ENCODE measurements around the gene RASGRF2.

Gene RASGRF2

GRCh38 chr5:80962630-80963520 is 2.7 kb downstream of the RASGRF2 start:
- no peak for DNase-seq (ENCODE audit: low read depth)
- no peak overlapping the region for H3K4me3 ChIP-seq (ENCODE audit: control insufficient read depth, low read depth, low read length)
- no peak for TF ChIP-seq CTCF (IDR thresholded peaks at IDR 0.05; ENCODE audit: control insufficient read depth, insufficient read depth, low read depth, low read length, missing control alignments)

- H3K4me3 ChIP-seq (ENCODE audit: control insufficient read depth, low read depth, low read length), result no peak overlapping the region
- no peak for DNase-seq (ENCODE audit: low read depth)
- TF ChIP-seq CTCF (IDR thresholded peaks at IDR 0.05; ENCODE audit: control insufficient read depth, insufficient read depth, low read depth, low read length, missing control alignments), result no peak
Measured at GRCh38 chr5:80963521-80963895, 3.3 kb downstream of the RASGRF2 start.

GRCh38 chr5:80963966-80964481 is 3.9 kb downstream of the RASGRF2 start:
- no peak for DNase-seq (ENCODE audit: low read depth)
- TF ChIP-seq CTCF (IDR thresholded peaks at IDR 0.05; ENCODE audit: control insufficient read depth, insufficient read depth, low read depth, low read length, missing control alignments), result no peak
- H3K4me3 ChIP-seq (ENCODE audit: control insufficient read depth, low read depth, low read length), result no peak overlapping the region

- no peak for TF ChIP-seq CTCF (IDR thresholded peaks at IDR 0.05; ENCODE audit: control insufficient read depth, insufficient read depth, low read depth, low read length, missing control alignments)
- no peak overlapping the region for H3K4me3 ChIP-seq (ENCODE audit: control insufficient read depth, low read depth, low read length)
- DNase-seq (ENCODE audit: low read depth), result no peak
Measured at GRCh38 chr5:80964491-80964890, 4.3 kb downstream of the RASGRF2 start.

- TF ChIP-seq CTCF (IDR thresholded peaks at IDR 0.05; ENCODE audit: control insufficient read depth, insufficient read depth, low read depth, low read length, missing control alignments), result no peak
- no peak for DNase-seq (ENCODE audit: low read depth)
- H3K4me3 ChIP-seq (ENCODE audit: control insufficient read depth, low read depth, low read length), result no peak overlapping the region
Measured at GRCh38 chr5:80964919-80965318, 4.8 kb downstream of the RASGRF2 start.

GRCh38 chr5:80967500-80968181 is 7.5 kb downstream of the RASGRF2 start:
- H3K4me3 ChIP-seq (ENCODE audit: control insufficient read depth, low read depth, low read length), result no peak overlapping the region
- DNase-seq (ENCODE audit: low read depth), result peak; percentile 42
- no peak for TF ChIP-seq CTCF (IDR thresholded peaks at IDR 0.05; ENCODE audit: control insufficient read depth, insufficient read depth, low read depth, low read length, missing control alignments)
